HG03565 (cell line): Measurements from ENCODE around the gene ASMTL.
"Not testable (repeated sequence)": the region's sequence is repeated elsewhere in the genome, so short reads cannot be mapped to it uniquely, and the experiment has no call there.

Experiments
- ATAC-seq: cut with Tn5 transposase; IDR thresholded peaks from one replicate; pipeline ENCODE4 v1.9.1; 2021; ENCODE audit warnings: mild to moderate bottlenecking, moderate library complexity; ENCODE audit not compliant: unreplicated experiment

Gene ASMTL

GRCh38 chrX:1442016-1442665 is 10.6 kb downstream of the ASMTL start:
- no peak for ATAC-seq

GRCh38 chrX:1440506-1440905 is 12.2 kb downstream of the ASMTL start:
- no peak for ATAC-seq

DNA sequence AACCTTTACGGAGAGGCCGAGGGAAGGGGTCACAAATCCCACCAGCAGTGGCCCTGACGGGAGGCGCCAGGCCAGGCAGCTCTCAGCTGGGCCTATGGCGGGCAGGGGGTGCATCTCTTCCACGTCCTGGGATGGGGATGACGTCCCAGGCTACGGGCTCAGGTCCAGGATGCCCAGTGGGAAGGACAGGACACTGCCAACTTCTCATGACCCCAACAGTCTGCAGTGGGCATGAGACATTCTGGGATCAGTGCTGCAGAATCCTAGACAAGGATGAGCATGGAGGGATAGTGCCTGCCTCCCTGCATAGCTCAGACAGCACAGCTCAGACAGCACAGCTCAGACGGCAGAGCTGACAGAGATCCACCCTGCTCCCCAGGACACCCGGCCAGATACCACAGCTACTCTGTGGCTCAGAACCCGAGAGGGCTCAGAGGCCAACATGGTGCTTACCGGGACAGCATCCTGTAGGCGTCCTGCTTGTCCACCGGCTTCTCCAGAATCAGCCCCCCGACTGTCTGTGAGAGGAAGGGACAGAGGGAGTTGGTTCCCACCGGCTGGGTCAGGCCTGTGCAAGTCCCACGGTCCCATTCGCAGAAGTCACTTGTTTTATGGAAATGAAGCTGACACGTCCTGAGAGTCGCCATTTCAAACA is 17.3 kb downstream of the ASMTL start:
- no peak for ATAC-seq

GRCh38 chrX:1434871-1435240 is 17.9 kb downstream of the ASMTL start:
- no peak for ATAC-seq

- ATAC-seq, result no peak
These were observed 18.9 kb downstream of the ASMTL start for GRCh38 chrX:1433646-1434357.

DNA sequence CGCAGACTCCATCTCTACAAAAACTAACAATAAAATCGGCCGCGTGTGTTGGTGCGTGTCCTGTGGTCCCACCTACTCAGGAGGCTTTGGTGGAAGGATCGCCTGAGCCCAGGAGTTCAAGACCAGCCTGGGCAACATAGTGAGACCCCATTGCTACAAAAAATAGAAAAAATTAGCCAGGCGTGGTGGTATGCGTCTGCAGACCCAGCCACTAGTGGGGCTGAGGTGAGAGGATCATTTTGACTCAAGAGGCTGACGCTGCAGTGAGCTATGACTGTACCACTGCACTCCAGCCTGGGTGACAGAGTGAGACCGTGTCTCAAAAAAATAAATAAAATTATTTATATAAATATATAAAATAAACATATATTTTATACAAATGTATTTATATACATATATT is 22.3 kb downstream of the ASMTL start:
- no peak for ATAC-seq

- no peak for ATAC-seq
These were observed 25.0 kb downstream of the ASMTL start for GRCh38 chrX:1427756-1428155.

DNA sequence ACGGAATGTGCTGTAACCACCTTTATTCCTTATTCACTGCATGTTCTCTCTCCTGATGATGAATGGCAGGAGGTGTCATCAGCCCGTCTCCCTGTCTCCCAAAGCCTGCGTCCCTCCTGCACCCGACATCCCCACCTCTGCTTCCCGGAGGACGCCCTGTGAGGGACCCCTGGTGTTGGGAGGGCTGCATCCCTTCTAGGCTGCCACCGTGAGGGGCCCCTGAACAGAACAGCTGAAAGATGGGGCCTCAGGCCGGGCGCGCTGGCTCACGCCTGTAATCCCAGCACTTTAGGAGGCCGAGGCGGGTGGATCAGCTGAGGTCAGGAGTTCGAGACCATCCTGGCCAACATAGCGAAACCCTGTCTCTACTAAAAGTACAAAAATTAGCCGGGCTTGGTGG is 26.4 kb downstream of the ASMTL start:
- not testable (repeated sequence) for ATAC-seq

GRCh38 chrX:1425381-1425780 is 27.3 kb downstream of the ASMTL start:
- no peak for ATAC-seq

- ATAC-seq, result no peak
These were observed 28.4 kb downstream of the ASMTL start for GRCh38 chrX:1424147-1424851.

DNA sequence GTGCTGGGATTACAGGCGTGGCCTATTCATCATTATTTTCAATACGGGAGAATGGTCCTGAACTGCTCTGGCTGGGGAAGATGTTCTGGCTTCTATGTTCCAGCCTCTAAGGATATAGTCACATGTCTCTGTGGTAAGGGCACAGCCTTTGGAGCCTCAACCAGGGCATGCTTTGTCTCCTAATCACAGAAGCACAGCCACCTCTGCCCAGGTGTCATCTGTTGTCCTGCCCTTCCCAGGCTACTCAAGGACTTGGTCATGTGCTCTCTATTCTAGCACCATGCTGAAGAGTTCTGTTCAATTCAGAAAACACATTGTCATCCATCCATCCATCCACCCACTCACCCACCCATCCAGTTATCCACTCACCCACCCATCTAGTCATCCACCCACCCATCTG is 29.5 kb downstream of the ASMTL start:
- no peak for ATAC-seq

DNA sequence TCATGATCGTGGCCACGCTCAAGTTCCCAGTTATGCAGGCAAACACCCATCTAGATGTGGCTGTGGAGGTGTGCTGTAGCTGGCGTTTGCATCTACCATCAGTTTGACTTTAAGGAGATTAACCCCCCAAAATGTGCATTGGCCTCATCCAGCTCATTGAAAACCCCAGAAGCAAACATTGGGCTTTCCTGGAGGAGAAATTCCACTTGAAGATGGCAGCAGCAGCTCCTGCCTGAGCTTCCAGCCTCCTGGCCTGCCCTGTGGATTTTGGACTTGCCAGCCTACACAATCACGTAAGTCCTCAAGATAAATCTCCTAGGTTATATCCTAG is 30.6 kb downstream of the ASMTL start:
- ATAC-seq, result no peak

GRCh38 chrX:1421433-1422134 is 31.1 kb downstream of the ASMTL start:
- ATAC-seq, result no peak

DNA sequence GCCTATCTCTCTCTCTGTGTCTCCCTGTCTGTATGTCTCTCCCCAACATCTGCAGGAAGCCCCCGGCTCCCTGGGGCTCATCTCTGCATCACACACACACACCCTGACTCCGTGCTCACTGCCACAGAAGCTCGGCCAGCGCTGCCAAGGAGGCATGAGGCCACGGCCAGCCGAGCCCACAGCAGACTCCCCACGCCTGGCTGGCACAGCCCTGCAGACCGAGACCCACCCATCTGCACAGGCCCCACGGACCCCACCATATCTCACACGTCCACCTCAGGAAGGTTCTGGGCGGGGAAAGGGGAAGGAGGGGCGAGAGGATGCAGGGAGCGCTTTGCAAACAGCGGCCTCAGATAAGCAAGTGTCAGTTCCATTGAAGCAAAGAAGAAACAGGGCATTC is 32.3 kb downstream of the ASMTL start:
- no peak for ATAC-seq

DNA sequence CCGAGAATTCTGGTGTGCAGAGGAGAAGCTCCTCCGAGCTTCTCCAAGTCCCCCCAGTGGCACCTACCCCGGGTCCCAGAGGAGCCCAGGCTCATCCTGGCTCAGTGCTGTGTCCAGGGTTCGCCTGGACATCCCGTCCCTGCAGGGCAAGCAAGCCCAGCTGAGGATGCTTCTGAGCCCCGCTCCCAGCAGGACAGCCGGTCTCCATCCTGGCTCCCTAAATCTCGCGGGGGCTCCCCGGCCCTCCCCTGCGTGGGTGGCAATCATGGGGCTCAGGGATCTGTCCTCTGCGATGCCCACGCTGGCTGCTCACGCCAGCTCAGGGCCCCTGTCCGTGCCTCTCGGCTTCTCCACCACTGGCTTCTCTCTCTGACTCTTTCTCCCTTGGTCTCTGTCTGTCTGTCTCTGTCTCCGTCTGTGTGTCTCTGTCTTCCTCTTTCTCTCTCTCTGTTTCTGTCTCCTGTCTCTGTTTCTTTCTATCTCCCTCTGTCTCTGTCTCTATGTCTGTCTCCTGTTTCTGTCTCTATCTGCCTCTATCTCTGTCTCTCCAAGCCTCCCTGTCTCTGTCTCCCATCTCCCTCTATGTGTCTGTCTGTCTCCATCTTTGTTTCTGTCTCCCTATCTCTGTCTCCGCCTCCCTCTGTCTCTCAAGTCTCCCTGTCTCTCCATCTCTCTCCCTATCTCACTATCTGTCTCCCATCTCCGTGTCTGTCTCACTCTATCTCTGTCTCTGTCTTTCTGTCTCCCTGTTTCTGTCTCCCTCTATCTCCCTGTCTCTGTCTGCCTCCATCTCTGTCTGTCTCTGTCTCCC is 33.0 kb downstream of the ASMTL start:
- ATAC-seq, result no peak

- no peak for ATAC-seq
These were observed 33.7 kb downstream of the ASMTL start for GRCh38 chrX:1418901-1419544.

- no peak for ATAC-seq
These were observed 34.6 kb downstream of the ASMTL start for GRCh38 chrX:1417921-1418771.

DNA sequence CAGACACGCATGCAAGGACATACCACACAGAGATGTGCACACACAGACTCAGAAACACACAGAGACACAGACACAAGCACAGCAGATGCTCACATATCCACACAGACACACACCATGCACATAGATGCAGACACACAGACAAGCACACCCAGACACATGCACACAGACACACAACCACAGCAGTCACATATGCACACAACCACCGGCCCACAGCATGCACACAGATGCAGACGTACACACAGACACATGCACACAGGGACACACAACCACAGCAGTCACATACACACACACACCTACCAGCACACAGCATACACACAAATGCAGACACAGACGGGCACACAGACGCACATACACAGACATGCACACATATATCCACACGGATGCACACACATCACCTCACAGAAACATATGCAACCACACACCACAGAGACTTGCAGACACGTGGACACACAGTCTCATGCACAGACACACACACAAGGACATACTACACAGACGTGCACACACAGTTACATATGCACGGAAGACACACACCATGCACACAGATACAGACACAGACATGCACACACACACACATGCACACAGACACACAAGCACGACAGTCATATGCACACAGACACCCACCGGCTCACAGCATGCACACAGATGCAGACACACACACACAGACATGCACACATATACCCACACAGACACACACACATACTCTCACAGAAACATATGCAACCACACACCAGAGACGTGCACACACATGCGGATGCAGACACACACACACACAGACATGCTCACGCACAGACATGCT is 35.5 kb downstream of the ASMTL start:
- no peak for ATAC-seq
